SIG-M5 treated with dmso at 0.1 percent for 504 hours (cell line): ENCODE data around the gene ACOT8.
A peak's percentile ranks its signal among the peaks of the same experiment; 100 is the strongest.
"Not testable (repeated sequence)": the region's sequence is repeated elsewhere in the genome, so short reads cannot be mapped to it uniquely, and the experiment has no call there.

Source experiments
- DNase-seq: peaks from one replicate; lab custom pipeline; 2025; ENCODE audit not compliant: unreplicated experiment; lab: John Stamatoyannopoulos, UW

The ACOT8 gene

GRCh38 chr20:45857114-45857881 is at the start of gene ACOT8, which contains the start of gene ZSWIM3:
Gene ACOT8, minus strand, starts transcription at chr20:45857392. Its CDS starts 77 bp downstream, at chr20:45857315.
Gene ZSWIM3, plus strand, starts transcription at chr20:45857614. Its CDS starts 212 bp downstream, at chr20:45857826.
- DNase-seq, result peak; percentile 100

- DNase-seq, result no peak
Observed at GRCh38 chr20:45905505-45906079, 48.4 kb upstream of the ACOT8 start.

GRCh38 chr20:45904583-45905504 is 47.7 kb upstream of the ACOT8 start:
- no peak for DNase-seq

- DNase-seq, result no peak
Observed at GRCh38 chr20:45902199-45902701, 45.1 kb upstream of the ACOT8 start.

GRCh38 chr20:45901332-45901731 is 44.1 kb upstream of the ACOT8 start:
- DNase-seq, result not testable (repeated sequence)

- DNase-seq, result no peak
Observed at GRCh38 chr20:45899046-45899835, 42.0 kb upstream of the ACOT8 start.

GRCh38 chr20:45898285-45898684 is 41.1 kb upstream of the ACOT8 start:
- DNase-seq, result no peak

- DNase-seq, result no peak
Observed at GRCh38 chr20:45897692-45898091, 40.5 kb upstream of the ACOT8 start.

GRCh38 chr20:45897289-45897688 is 40.1 kb upstream of the ACOT8 start:
- no peak for DNase-seq

- DNase-seq, result no peak
Observed at GRCh38 chr20:45896641-45897161, 39.5 kb upstream of the ACOT8 start.

- DNase-seq, result no peak
Observed at GRCh38 chr20:45894797-45895196, 37.6 kb upstream of the ACOT8 start.

GRCh38 chr20:45893831-45894230 is 36.6 kb upstream of the ACOT8 start:
- no peak for DNase-seq

- no peak for DNase-seq
Observed at GRCh38 chr20:45892828-45893500, 35.8 kb upstream of the ACOT8 start.

- DNase-seq, result no peak
Observed at GRCh38 chr20:45892049-45892825, 35.0 kb upstream of the ACOT8 start.

- DNase-seq, result peak; percentile 82
Observed at GRCh38 chr20:45890985-45891983, 34.1 kb upstream of the ACOT8 start, which contains the start of the genes CTSA and NEURL2. Gene CTSA, plus strand, starts transcription at chr20:45891335. Its CDS starts 234 bp downstream, at chr20:45891569. Gene NEURL2, minus strand, starts transcription at chr20:45891208. Its CDS starts 217 bp downstream, at chr20:45890991.

- DNase-seq, result no peak
Observed at GRCh38 chr20:45890077-45890984, 33.1 kb upstream of the ACOT8 start.
